HEK293T (cell line): Measurements from ENCODE around the gene SMTNL2.

Experiments
- BHLHE40 ChIP-seq: fragments of 450-650 bp; IDR thresholded peaks from 2 replicates; pipeline ENCODE4 v1.6.1; 2016; ENCODE audit warnings: mild to moderate bottlenecking, moderate library complexity, borderline replicate concordance
- ELF4 ChIP-seq: fragments of 450-650 bp; IDR thresholded peaks from 2 replicates; pipeline ENCODE4 v1.6.1; 2017; ENCODE audit warnings: antibody characterized with exemption
- FOXA1 ChIP-seq: fragments of 450-650 bp; IDR thresholded peaks from 2 replicates; pipeline ENCODE4 v1.6.1; 2016; ENCODE audit warnings: mild to moderate bottlenecking
- HDGF ChIP-seq: fragments of 450-650 bp; IDR thresholded peaks from 2 replicates; pipeline ENCODE4 v1.6.1; 2017; ENCODE audit warnings: antibody characterized with exemption, borderline replicate concordance
- L3MBTL2 ChIP-seq: fragments of 450-650 bp; conservative IDR thresholded peaks from 2 replicates; pipeline ENCODE4 v1.6.1; 2016; ENCODE audit warnings: mild to moderate bottlenecking
- LEF1 ChIP-seq: fragments of 450-650 bp; IDR thresholded peaks from 2 replicates; pipeline ENCODE4 v1.6.1; 2017; ENCODE audit warnings: mild to moderate bottlenecking, borderline replicate concordance
- PKNOX1 ChIP-seq: fragments of 450-650 bp; IDR thresholded peaks from 2 replicates; pipeline ENCODE4 v1.6.1; 2016
- SP1 ChIP-seq: fragments of 450-650 bp; IDR thresholded peaks from 2 replicates; pipeline ENCODE4 v1.6.1; 2017
- SUZ12 ChIP-seq: fragments of 450-650 bp; IDR thresholded peaks from 2 replicates; pipeline ENCODE4 v1.6.1; 2016; ENCODE audit warnings: mild to moderate bottlenecking
- TARDBP ChIP-seq: fragments of 450-650 bp; IDR thresholded peaks from 2 replicates; pipeline ENCODE4 v1.6.1; 2016

- TF ChIP-seq SP1 (no peak), TARDBP (no peak), SUZ12 (no peak), BHLHE40 (no peak), ELF4 (no peak), PKNOX1 (no peak), FOXA1 (no peak), HDGF (no peak), LEF1 (no peak), L3MBTL2 (no peak)
Observed at GRCh38 chr17:4616476-4616875, 32.1 kb downstream of the SMTNL2 start.
